Endothelial cell of umbilical vein (primary cell): ENCODE measurements around the gene CASP3. TPM values are rescaled to one million over a fixed set of nuclear protein-coding genes. Genes with fewer than 3 reads are reported as not detected.

Experiments used
- BruUV-seq: library from RNA; stranded (reverse); fragments of 400-500 nt; replicated peaks from 2 replicates; lab custom pipeline; 2021; lab: Mats Ljungman, UMichigan
- CTCF ChIA-PET: fragments of 300-600, 350-600 bp; sonication (Branson Sonifier 250); formaldehyde crosslinking; loops from one replicate; lab custom pipeline; 2021; ENCODE audit warnings: antibody characterized with exemption, inconsistent platforms; lab: Charles Lee
- POLR2A ChIA-PET: fragments of 300-600, 350-600 bp; sonication (Branson Sonifier 250); formaldehyde crosslinking; loops from one replicate; lab custom pipeline; 2021; ENCODE audit warnings: antibody characterized with exemption, inconsistent platforms; lab: Charles Lee
- DNase-seq: peaks from one replicate; pipeline ENCODE4 v3.0.0-alpha.2; 2011; ENCODE audit warnings: low read depth, low spot score
- FAIRE-seq: peaks from 2 replicates; lab custom pipeline; 2011; peaks lifted over from hg19 to GRCh38; lab: Jason Lieb, UNC
- H2AFZ ChIP-seq: 2 replicates; pipeline ENCODE4 v1.6.0; 2012; ENCODE audit warnings: low read depth, low read length, control low read depth, inconsistent platforms
- H3K27ac ChIP-seq: 2 replicates; pipeline ENCODE4 v1.5.1; 2011; ENCODE audit warnings: low read depth, mild to moderate bottlenecking, control low read depth, low read length, moderate library complexity; ENCODE audit not compliant: insufficient read depth
- H3K27me3 ChIP-seq, 2 experiments: 2 replicates each; pipeline versions ENCODE4 v1.6.0 to v1.6.1; 2011; ENCODE audit warnings: low read length in 2 of 2, mixed read lengths in 1 of 2; ENCODE audit not compliant: control insufficient read depth in 2 of 2, insufficient read depth in 2 of 2
- H3K36me3 ChIP-seq, 2 experiments: 2 replicates in 1 of 2; 3 replicates in 1 of 2; pipeline ENCODE4 v1.5.1; 2011; ENCODE audit warnings: low read length in 2 of 2, mild to moderate bottlenecking in 1 of 2, moderate library complexity in 1 of 2; ENCODE audit not compliant: control insufficient read depth in 2 of 2, insufficient read depth in 2 of 2; ENCODE audit errors: extremely low read depth in 1 of 2
- H3K4me1 ChIP-seq: 3 replicates; pipeline ENCODE4 v1.5.1; 2011; ENCODE audit warnings: mild to moderate bottlenecking, low read length; ENCODE audit not compliant: control insufficient read depth, insufficient read depth; ENCODE audit errors: extremely low read depth
- H3K4me2 ChIP-seq: 2 replicates; pipeline ENCODE4 v1.6.1; 2011; ENCODE audit warnings: low read length, control low read depth, mixed read lengths; ENCODE audit not compliant: insufficient read depth
- H3K4me3 ChIP-seq, 3 experiments: fragments of 200-600 bp in 1 of 3; sonication (generic), shearing (Covaris generic) in 1 of 3; replicated peaks in 1 of 3; 2 replicates each; pipeline ENCODE4 v1.5.1; 2011 to 2016; ENCODE audit warnings: control low read depth in 3 of 3, low read length in 3 of 3, mild to moderate bottlenecking in 2 of 3, inconsistent platforms in 1 of 3, low read depth in 1 of 3, moderate library complexity in 1 of 3; ENCODE audit not compliant: insufficient read depth in 1 of 3
- H3K79me2 ChIP-seq: 2 replicates; pipeline ENCODE4 v1.6.0; 2012; ENCODE audit warnings: low read length, inconsistent platforms; ENCODE audit not compliant: control insufficient read depth, insufficient read depth
- H3K9ac ChIP-seq: replicated peaks from 2 replicates; pipeline ENCODE3; 2011; ENCODE audit warnings: low read length, control low read depth; ENCODE audit not compliant: insufficient read depth; ENCODE audit errors: extremely low read depth
- H3K9me1 ChIP-seq: replicated peaks from 3 replicates; pipeline ENCODE4 v1.6.0; 2011; ENCODE audit warnings: mild to moderate bottlenecking, low read length; ENCODE audit not compliant: control insufficient read depth, insufficient read depth; ENCODE audit errors: extremely low read depth
- H3K9me3 ChIP-seq: replicated peaks from 2 replicates; pipeline ENCODE4 v1.5.1; 2012; ENCODE audit warnings: low read length, inconsistent platforms; ENCODE audit not compliant: control insufficient read depth, insufficient read depth
- H4K20me1 ChIP-seq: replicated peaks from 2 replicates; pipeline ENCODE3; 2011; ENCODE audit warnings: mild to moderate bottlenecking, low read length; ENCODE audit not compliant: control insufficient read depth, insufficient read depth; ENCODE audit errors: extremely low read depth
- EZH2 ChIP-seq: IDR thresholded peaks from 2 replicates; pipeline ENCODE4 v1.6.1; 2012; ENCODE audit warnings: borderline replicate concordance, low read depth, mild to moderate bottlenecking, moderate library complexity, low read length, inconsistent platforms; ENCODE audit not compliant: severe bottlenecking
- FOS ChIP-seq: IDR thresholded peaks from 2 replicates; pipeline ENCODE4 v1.6.1; 2011; ENCODE audit warnings: mild to moderate bottlenecking, low read length, moderate library complexity, borderline replicate concordance; ENCODE audit not compliant: insufficient read depth
- GATA2 ChIP-seq: IDR thresholded peaks from 2 replicates; pipeline ENCODE4 v1.7.0; 2011; ENCODE audit warnings: low read depth, mild to moderate bottlenecking, moderate library complexity, mixed read lengths, low read length; ENCODE audit not compliant: insufficient read length, insufficient read depth
- JUN ChIP-seq: IDR thresholded peaks from 2 replicates; pipeline ENCODE4 v1.6.1; 2011; ENCODE audit warnings: borderline replicate concordance, low read depth; ENCODE audit not compliant: insufficient read length, insufficient read depth
- MYC ChIP-seq: IDR thresholded peaks from one replicate; pipeline ENCODE4 v1.6.1; 2011; ENCODE audit warnings: mild to moderate bottlenecking, low read depth, low read length
- POLR2A ChIP-seq: IDR thresholded peaks from 2 replicates; pipeline ENCODE4 v1.6.1; 2012; ENCODE audit warnings: low read depth, mild to moderate bottlenecking, control low read depth, low read length
- POLR2AphosphoS5 ChIP-seq: IDR thresholded peaks from 2 replicates; pipeline ENCODE4 v1.6.1; 2012; ENCODE audit warnings: low read depth, mild to moderate bottlenecking, control low read depth, low read length, moderate library complexity; ENCODE audit not compliant: insufficient read depth
- dilution Hi-C: fragments of 300-500 bp; cut with MboI; formaldehyde crosslinking; loops from one replicate; pipeline ENCODE4 v1.15.0; 2019; ENCODE audit warnings: low sequenced_read_pairs; ENCODE audit not compliant: extremely low pct_ligation_motif_present
- intact Hi-C: fragments of 100-400 bp; cut with micrococcal nuclease; formaldehyde crosslinking; loops from one replicate; pipeline ENCODE4 v1.10.0; 2022
- polyA plus RNA-seq, 4 experiments: library from polyadenylated mRNA; depleted of rRNA in 3 of 4; stranded (reverse) in 3 of 4; unstranded in 1 of 4; fragments of >200 nt; gene quantifications; 2 replicates each; pipeline versions ENCODE4 v1.2.1 to v1.2.3, GENCODE V29; 2011 to 2012; ENCODE audit warnings: missing spikeins in 1 of 4
- total RNA-seq: library from RNA; stranded (reverse); gene quantifications from 2 replicates; pipeline ENCODE4 v1.2.3, GENCODE V29; 2021
- TF ChIP-seq, protein P1 (sequence below), 2 donors: IDR thresholded peaks; 1 replicate in 1 of 2; 2 replicates in 1 of 2; pipeline ENCODE4 v1.5.1; 2011; ENCODE audit warnings: low read length in 2 of 2, mild to moderate bottlenecking in 2 of 2, moderate library complexity in 2 of 2, control low read depth in 1 of 2, inconsistent platforms in 1 of 2, low read depth in 1 of 2; ENCODE audit not compliant: insufficient read depth in 1 of 2; ENCODE audit errors: extremely low read depth in 1 of 2
- TF ChIP-seq, protein P2 (sequence below): IDR thresholded peaks from 2 replicates; pipeline ENCODE4 v1.6.1; 2011; ENCODE audit not compliant: insufficient read depth, insufficient read length

Gene CASP3
- total and polyA plus RNA-seq, 2 donors (not counting 3 experiments of a cell fraction or from before 2014, with no cell fraction given) = 26.0 to 54.5 TPM

GRCh38 chr4:184680698-184681097 is 31.5 kb upstream of the CASP3 start:
- dilution Hi-C loops = no loop called here
- POLR2A ChIA-PET = no interaction called here
- Histone ChIP-seq H4K20me1 (no peaks in the 10 kb centered on the region), H3K36me3 (no peaks in the 10 kb centered on the region), H3K27ac (no peak overlapping the region), H3K27me3 (no peaks in the 10 kb centered on the region), H3K79me2 (no peaks in the 10 kb centered on the region), H3K4me1 (no peaks in the 10 kb centered on the region), H3K4me2 (no peak overlapping the region), H3K9me3 (no peaks in the 10 kb centered on the region), H3K9me1 (no peaks in the 10 kb centered on the region), H3K9ac (no peak overlapping the region), H2AFZ (no peak overlapping the region), H3K4me3 (no peak overlapping the region)
- DNase-seq = no peak
- intact Hi-C loops = no loop called here
- CTCF ChIA-PET = no interaction called here
- BruUV-seq = no TSS peak
- TF ChIP-seq, protein P1, sequence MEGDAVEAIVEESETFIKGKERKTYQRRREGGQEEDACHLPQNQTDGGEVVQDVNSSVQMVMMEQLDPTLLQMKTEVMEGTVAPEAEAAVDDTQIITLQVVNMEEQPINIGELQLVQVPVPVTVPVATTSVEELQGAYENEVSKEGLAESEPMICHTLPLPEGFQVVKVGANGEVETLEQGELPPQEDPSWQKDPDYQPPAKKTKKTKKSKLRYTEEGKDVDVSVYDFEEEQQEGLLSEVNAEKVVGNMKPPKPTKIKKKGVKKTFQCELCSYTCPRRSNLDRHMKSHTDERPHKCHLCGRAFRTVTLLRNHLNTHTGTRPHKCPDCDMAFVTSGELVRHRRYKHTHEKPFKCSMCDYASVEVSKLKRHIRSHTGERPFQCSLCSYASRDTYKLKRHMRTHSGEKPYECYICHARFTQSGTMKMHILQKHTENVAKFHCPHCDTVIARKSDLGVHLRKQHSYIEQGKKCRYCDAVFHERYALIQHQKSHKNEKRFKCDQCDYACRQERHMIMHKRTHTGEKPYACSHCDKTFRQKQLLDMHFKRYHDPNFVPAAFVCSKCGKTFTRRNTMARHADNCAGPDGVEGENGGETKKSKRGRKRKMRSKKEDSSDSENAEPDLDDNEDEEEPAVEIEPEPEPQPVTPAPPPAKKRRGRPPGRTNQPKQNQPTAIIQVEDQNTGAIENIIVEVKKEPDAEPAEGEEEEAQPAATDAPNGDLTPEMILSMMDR (IDR thresholded peaks at IDR 0.05; ENCODE audit: extremely low read depth in 1 of 2, insufficient read depth in 1 of 2, low read depth in 1 of 2, low read length in 2 of 2) = no peak
- no peak for TF ChIP-seq JUN
- TF ChIP-seq POLR2A = no peak
- no peak for TF ChIP-seq FOS
- TF ChIP-seq MYC = no peak
- no peak for TF ChIP-seq POLR2AphosphoS5
- TF ChIP-seq, protein P2, sequence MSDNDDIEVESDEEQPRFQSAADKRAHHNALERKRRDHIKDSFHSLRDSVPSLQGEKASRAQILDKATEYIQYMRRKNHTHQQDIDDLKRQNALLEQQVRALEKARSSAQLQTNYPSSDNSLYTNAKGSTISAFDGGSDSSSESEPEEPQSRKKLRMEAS = no peak
- no peak for TF ChIP-seq GATA2
- no peak for TF ChIP-seq EZH2
- no peak for FAIRE-seq
